HCT116 (cell line): ENCODE measurements around the gene FAM81B.
A peak's percentile ranks its signal among the peaks of the same experiment; 100 is the strongest.

Experiments used
- CBX3 ChIP-seq: IDR thresholded peaks from 2 replicates; pipeline ENCODE4 v1.6.1; 2012; ENCODE audit warnings: low read depth
- CTCF ChIP-seq, 3 experiments: fragments of 200-600 bp in 1 of 3; sonication (generic) in 1 of 3; IDR thresholded peaks in 2 of 3; conservative IDR thresholded peaks in 1 of 3; 2 replicates each; pipeline ENCODE4 v1.5.1; 2012 to 2017; ENCODE audit warnings: low read depth in 2 of 3, low read length in 2 of 3, antibody characterized with exemption in 1 of 3, borderline replicate concordance in 1 of 3, control low read depth in 1 of 3, mild to moderate bottlenecking in 1 of 3, mixed read lengths in 1 of 3, mixed run types in 1 of 3, moderate library complexity in 1 of 3; ENCODE audit not compliant: insufficient read depth in 1 of 3
- EZH2 ChIP-seq: fragments of 200-600 bp; sonication (generic); IDR thresholded peaks from 2 replicates; pipeline ENCODE4 v1.6.1; 2017; ENCODE audit warnings: antibody characterized with exemption, mixed run types
- POLR2A ChIP-seq: IDR thresholded peaks from 2 replicates; pipeline ENCODE4 v1.7.0; 2011; ENCODE audit warnings: borderline replicate concordance; ENCODE audit not compliant: insufficient read depth, insufficient read length; ENCODE audit errors: extremely low read depth
- REST ChIP-seq: IDR thresholded peaks from 2 replicates; pipeline ENCODE4 v1.6.1; 2012; ENCODE audit warnings: low read depth
- SRF ChIP-seq: IDR thresholded peaks from 2 replicates; pipeline ENCODE4 v1.6.1; 2012; ENCODE audit warnings: low read depth

DNA sequence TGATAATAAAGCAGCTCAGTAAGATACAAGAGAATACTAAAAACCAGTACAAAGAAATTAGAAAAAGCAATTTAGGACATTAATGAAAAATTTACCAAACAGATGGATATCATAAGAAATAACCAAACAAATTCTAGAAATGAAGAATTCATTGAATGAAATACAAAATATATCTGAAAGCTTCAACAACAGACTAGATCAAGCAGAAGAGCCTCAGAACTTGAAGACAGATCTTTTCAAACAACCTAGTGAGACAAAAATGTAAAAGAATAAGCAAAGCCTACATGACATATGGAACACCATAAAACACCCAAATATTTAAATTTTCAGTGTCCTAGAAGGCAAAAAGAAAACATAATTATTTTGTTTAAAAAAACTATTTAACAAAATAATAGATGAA lies 96.7 kb downstream of the FAM81B start:
- peak; percentile 30; the same call in 1 of the 2 replicates for TF ChIP-seq CBX3
- no peak for TF ChIP-seq POLR2A
- no peak for TF ChIP-seq CTCF (IDR thresholded peaks at IDR 0.05 in 2 of 3, conservative IDR thresholded peaks at IDR 0.05 in 1 of 3; ENCODE audit: borderline replicate concordance in 1 of 3, insufficient read depth in 1 of 3, low read depth in 2 of 3, low read length in 2 of 3)
- TF ChIP-seq REST = no peak
- no peak for TF ChIP-seq SRF
- TF ChIP-seq EZH2 = no peak
